HL-60 (cell line): ENCODE data around the gene TTC39B.

Experiments used
- DNase-seq, 2 experiments: peaks; one replicate each; pipeline ENCODE4 v3.0.0-alpha.2; 2010 to 2020; ENCODE audit warnings: low read depth in 1 of 2, low spot score in 1 of 2
- H3K27ac ChIP-seq: fragments of 250-450 bp; sonication (Bioruptor Pico); replicated peaks from 2 replicates; pipeline ENCODE4 v1.5.1; 2020; ENCODE audit warnings: mild to moderate bottlenecking, moderate library complexity
- H3K27me3 ChIP-seq: fragments of 250-450 bp; sonication (Bioruptor Pico); 2 replicates; pipeline ENCODE4 v1.5.1; 2021; ENCODE audit warnings: mild to moderate bottlenecking, moderate library complexity; ENCODE audit not compliant: insufficient read depth, poor library complexity, severe bottlenecking
- H3K4me3 ChIP-seq: replicated peaks from 2 replicates; pipeline ENCODE4 v1.5.1; 2011; ENCODE audit warnings: mild to moderate bottlenecking, control low read depth, low read length; ENCODE audit not compliant: insufficient read depth
- GABPA ChIP-seq: IDR thresholded peaks from 2 replicates; pipeline ENCODE4 v1.6.1; 2012; ENCODE audit warnings: low read depth
- POLR2AphosphoS5 ChIP-seq: IDR thresholded peaks from 2 replicates; pipeline ENCODE4 v1.6.1; 2012; ENCODE audit warnings: low read depth
- SPI1 ChIP-seq: IDR thresholded peaks from 2 replicates; pipeline ENCODE4 v1.6.1; 2012; ENCODE audit warnings: low read depth, mild to moderate bottlenecking, borderline replicate concordance
- TF ChIP-seq, protein P1 (sequence below): IDR thresholded peaks from one replicate; pipeline ENCODE4 v1.5.1; 2011; ENCODE audit warnings: low read length, control low read depth, inconsistent platforms; ENCODE audit not compliant: insufficient read depth
- TF ChIP-seq, protein P2 (sequence below): IDR thresholded peaks from 2 replicates; pipeline ENCODE4 v1.6.1; 2012; ENCODE audit warnings: low read depth; ENCODE audit not compliant: insufficient replicate concordance

TTC39B gene

DNA sequence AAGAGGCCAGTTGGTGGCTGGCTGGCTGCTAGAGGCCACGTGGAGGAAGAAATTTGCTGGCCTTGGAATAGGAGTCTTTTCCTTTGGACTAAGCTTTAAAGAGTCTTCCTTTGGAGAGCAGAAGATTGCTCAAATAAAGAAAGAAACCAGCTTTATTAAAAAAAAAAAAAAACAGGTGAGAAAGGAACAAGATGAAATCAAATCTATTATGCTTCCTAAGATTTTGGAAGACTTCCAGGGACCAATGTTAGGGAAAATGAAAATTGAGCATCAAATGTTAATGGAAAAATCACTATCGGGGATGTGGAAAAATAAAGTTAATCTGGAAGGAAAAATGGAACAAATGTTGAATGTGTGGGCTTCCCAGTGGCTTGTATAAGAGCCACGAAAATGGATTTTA lies 153.1 kb downstream of the TTC39B start:
- H3K27ac ChIP-seq, result no peak overlapping the region
- no peak for TF ChIP-seq SPI1
- TF ChIP-seq, protein P1, sequence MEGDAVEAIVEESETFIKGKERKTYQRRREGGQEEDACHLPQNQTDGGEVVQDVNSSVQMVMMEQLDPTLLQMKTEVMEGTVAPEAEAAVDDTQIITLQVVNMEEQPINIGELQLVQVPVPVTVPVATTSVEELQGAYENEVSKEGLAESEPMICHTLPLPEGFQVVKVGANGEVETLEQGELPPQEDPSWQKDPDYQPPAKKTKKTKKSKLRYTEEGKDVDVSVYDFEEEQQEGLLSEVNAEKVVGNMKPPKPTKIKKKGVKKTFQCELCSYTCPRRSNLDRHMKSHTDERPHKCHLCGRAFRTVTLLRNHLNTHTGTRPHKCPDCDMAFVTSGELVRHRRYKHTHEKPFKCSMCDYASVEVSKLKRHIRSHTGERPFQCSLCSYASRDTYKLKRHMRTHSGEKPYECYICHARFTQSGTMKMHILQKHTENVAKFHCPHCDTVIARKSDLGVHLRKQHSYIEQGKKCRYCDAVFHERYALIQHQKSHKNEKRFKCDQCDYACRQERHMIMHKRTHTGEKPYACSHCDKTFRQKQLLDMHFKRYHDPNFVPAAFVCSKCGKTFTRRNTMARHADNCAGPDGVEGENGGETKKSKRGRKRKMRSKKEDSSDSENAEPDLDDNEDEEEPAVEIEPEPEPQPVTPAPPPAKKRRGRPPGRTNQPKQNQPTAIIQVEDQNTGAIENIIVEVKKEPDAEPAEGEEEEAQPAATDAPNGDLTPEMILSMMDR, result no peak
- TF ChIP-seq, protein P2, sequence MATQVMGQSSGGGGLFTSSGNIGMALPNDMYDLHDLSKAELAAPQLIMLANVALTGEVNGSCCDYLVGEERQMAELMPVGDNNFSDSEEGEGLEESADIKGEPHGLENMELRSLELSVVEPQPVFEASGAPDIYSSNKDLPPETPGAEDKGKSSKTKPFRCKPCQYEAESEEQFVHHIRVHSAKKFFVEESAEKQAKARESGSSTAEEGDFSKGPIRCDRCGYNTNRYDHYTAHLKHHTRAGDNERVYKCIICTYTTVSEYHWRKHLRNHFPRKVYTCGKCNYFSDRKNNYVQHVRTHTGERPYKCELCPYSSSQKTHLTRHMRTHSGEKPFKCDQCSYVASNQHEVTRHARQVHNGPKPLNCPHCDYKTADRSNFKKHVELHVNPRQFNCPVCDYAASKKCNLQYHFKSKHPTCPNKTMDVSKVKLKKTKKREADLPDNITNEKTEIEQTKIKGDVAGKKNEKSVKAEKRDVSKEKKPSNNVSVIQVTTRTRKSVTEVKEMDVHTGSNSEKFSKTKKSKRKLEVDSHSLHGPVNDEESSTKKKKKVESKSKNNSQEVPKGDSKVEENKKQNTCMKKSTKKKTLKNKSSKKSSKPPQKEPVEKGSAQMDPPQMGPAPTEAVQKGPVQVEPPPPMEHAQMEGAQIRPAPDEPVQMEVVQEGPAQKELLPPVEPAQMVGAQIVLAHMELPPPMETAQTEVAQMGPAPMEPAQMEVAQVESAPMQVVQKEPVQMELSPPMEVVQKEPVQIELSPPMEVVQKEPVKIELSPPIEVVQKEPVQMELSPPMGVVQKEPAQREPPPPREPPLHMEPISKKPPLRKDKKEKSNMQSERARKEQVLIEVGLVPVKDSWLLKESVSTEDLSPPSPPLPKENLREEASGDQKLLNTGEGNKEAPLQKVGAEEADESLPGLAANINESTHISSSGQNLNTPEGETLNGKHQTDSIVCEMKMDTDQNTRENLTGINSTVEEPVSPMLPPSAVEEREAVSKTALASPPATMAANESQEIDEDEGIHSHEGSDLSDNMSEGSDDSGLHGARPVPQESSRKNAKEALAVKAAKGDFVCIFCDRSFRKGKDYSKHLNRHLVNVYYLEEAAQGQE, result no peak
- TF ChIP-seq POLR2AphosphoS5, result no peak
- no peak for TF ChIP-seq GABPA
- no peaks in the 10 kb centered on the region for H3K27me3 ChIP-seq
- DNase-seq, result no peak
- H3K4me3 ChIP-seq, result no peak overlapping the region

DNA sequence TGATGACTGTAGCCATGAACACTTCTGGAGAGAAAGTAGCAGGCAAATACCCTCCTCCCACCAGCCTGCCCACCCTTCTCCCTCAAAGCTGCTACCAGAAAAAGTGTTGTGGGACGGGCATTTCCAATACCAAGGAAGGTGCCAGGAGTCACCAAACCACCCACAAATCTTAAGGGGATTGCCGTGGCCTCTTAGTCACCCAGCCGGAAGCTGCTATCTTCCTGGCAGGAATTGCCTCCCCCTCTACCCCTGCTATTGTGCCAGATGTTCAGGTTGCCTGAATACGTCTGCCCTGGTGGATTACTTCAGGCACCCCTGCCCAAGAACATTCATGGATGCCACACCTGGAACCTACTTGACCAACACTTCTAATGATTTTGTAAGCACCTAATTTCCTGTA lies 156.1 kb downstream of the TTC39B start:
- no peaks in the 10 kb centered on the region for H3K27me3 ChIP-seq
- TF ChIP-seq POLR2AphosphoS5 (no peak), GABPA (no peak), SPI1 (no peak)
- TF ChIP-seq, protein P2, result no peak
- TF ChIP-seq, protein P1, result no peak
- H3K27ac ChIP-seq, result no peak overlapping the region
- DNase-seq, result no peak
- H3K4me3 ChIP-seq, result no peak overlapping the region

DNA sequence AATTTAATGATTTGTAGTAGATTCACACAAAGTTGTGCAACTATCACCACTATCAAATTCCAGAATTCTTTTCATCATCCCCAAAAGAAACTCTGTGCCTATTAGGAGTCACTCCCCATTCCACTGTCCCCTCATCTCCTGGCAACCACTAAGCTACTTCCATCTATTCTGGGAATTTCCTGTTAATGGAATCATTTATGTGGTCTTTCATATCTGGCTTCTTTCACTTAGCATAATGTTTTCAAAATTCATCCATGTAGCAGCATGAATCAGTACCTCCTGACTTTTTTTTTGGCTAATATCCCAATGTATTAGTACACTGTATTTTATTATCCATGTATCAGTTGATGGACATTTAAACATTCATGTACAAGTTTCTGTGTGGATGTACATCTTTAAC lies 157.6 kb downstream of the TTC39B start:
- no peak overlapping the region for H3K4me3 ChIP-seq
- TF ChIP-seq POLR2AphosphoS5 (no peak), GABPA (no peak), SPI1 (no peak)
- TF ChIP-seq, protein P2, result no peak
- TF ChIP-seq, protein P1, result no peak
- no peak overlapping the region for H3K27ac ChIP-seq
- no peak for DNase-seq
- H3K27me3 ChIP-seq, result no peaks in the 10 kb centered on the region
